SU-DHL-6 (cell line): Measurements from ENCODE around the gene AMDHD2.

Experiments
- H2AFZ ChIP-seq: fragments of 200-600 bp; sonication (generic); 2 replicates; pipeline ENCODE4 v1.6.1; 2014; ENCODE audit warnings: low read depth, mild to moderate bottlenecking, moderate library complexity, mixed read lengths, antibody characterized with exemption, low read length; ENCODE audit not compliant: severe bottlenecking
- H3F3A ChIP-seq: fragments of 200-600 bp; shearing (Covaris generic); 2 replicates; pipeline ENCODE4 v1.6.0; 2016; ENCODE audit warnings: antibody characterized with exemption, mild to moderate bottlenecking; ENCODE audit not compliant: insufficient read depth
- H3K27ac ChIP-seq: fragments of 200-600 bp; sonication (generic); 2 replicates; pipeline ENCODE4 v1.5.1; 2016; ENCODE audit warnings: low read depth, mild to moderate bottlenecking, low read length, moderate library complexity, mixed read lengths
- H3K27me3 ChIP-seq: fragments of 200-600 bp; sonication (generic), shearing (Covaris generic); 2 replicates; pipeline ENCODE4 v1.6.0; 2014; ENCODE audit warnings: mild to moderate bottlenecking, low read length
- H3K36me3 ChIP-seq: fragments of 200-600 bp; sonication (generic); 2 replicates; pipeline ENCODE4 v1.6.1; 2014; ENCODE audit warnings: mild to moderate bottlenecking, low read length, mixed read lengths
- H3K4me2 ChIP-seq: fragments of 300-600, 200-600 bp; shearing (Covaris generic), sonication (generic); 2 replicates; pipeline ENCODE4 v1.6.0; 2014; ENCODE audit warnings: low read length, low read depth, mild to moderate bottlenecking; ENCODE audit not compliant: poor library complexity, severe bottlenecking
- H3K4me3 ChIP-seq: fragments of 200-600 bp; sonication (generic); 2 replicates; pipeline ENCODE4 v1.5.1; 2014; ENCODE audit warnings: antibody characterized with exemption, low read length, mild to moderate bottlenecking, mixed read lengths; ENCODE audit not compliant: insufficient read depth, poor library complexity, severe bottlenecking
- H3K79me2 ChIP-seq: fragments of 200-600 bp; sonication (generic); 2 replicates; pipeline ENCODE4 v1.6.1; 2014; ENCODE audit warnings: mild to moderate bottlenecking, low read length, moderate library complexity; ENCODE audit not compliant: insufficient read depth
- H3K9ac ChIP-seq: fragments of 200-600 bp; sonication (generic); 2 replicates; pipeline ENCODE4 v1.7.0; 2014; ENCODE audit warnings: mild to moderate bottlenecking, low read length
- H3K9me2 ChIP-seq: fragments of 200-600 bp; sonication (generic); replicated peaks from 2 replicates; pipeline ENCODE4 v1.6.1; 2014; ENCODE audit warnings: low read length; ENCODE audit not compliant: insufficient read depth
- H3K9me3 ChIP-seq: fragments of 200-600 bp; sonication (generic); 2 replicates; pipeline ENCODE4 v1.6.1; 2014; ENCODE audit warnings: low read length, mixed read lengths; ENCODE audit not compliant: insufficient read depth
- H4K20me1 ChIP-seq: fragments of 200-600 bp; sonication (generic); 2 replicates; pipeline ENCODE4 v1.6.1; 2014; ENCODE audit warnings: low read depth, mild to moderate bottlenecking, antibody characterized with exemption, low read length, moderate library complexity, mixed read lengths
- EZH2phosphoT487 ChIP-seq: fragments of 200-600 bp; sonication (generic), shearing (Covaris generic); conservative IDR thresholded peaks from 2 replicates; pipeline ENCODE4 v1.6.1; 2018; ENCODE audit warnings: mild to moderate bottlenecking, antibody characterized with exemption, low read length, moderate library complexity, mixed read lengths
- TF ChIP-seq, protein P1 (sequence below): fragments of 200-600 bp; sonication (generic); IDR thresholded peaks from one replicate; pipeline ENCODE4 v1.5.1; 2017; ENCODE audit warnings: antibody characterized with exemption, mild to moderate bottlenecking, low read length, moderate library complexity; ENCODE audit not compliant: insufficient read depth, poor library complexity, severe bottlenecking

Gene AMDHD2

DNA sequence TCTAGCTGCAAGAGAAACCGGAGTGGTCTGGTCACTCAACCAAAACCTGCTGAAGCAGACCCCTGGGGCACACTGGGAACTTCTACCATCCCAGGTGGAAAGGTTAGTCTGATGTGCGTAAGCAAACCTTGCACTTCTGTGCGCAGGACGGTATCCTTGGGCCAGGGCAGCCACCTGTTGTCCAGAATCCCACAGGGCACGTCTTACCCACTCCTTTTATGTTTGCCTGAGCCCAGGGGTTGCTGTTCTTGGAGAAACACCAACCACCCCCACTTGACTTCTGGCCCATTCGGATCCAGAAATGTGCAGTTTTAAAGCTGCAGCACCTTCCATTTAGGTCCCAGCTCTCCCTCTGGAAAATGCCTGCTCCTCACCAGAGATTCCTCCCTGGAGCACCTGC lies 26.6 kb upstream of the AMDHD2 start:
- H3K27me3 ChIP-seq: no peaks in the 10 kb centered on the region
- no peaks in the 10 kb centered on the region for H3F3A ChIP-seq
- H3K4me2 ChIP-seq: no peak overlapping the region
- TF ChIP-seq EZH2phosphoT487: no peak
- TF ChIP-seq, protein P1, sequence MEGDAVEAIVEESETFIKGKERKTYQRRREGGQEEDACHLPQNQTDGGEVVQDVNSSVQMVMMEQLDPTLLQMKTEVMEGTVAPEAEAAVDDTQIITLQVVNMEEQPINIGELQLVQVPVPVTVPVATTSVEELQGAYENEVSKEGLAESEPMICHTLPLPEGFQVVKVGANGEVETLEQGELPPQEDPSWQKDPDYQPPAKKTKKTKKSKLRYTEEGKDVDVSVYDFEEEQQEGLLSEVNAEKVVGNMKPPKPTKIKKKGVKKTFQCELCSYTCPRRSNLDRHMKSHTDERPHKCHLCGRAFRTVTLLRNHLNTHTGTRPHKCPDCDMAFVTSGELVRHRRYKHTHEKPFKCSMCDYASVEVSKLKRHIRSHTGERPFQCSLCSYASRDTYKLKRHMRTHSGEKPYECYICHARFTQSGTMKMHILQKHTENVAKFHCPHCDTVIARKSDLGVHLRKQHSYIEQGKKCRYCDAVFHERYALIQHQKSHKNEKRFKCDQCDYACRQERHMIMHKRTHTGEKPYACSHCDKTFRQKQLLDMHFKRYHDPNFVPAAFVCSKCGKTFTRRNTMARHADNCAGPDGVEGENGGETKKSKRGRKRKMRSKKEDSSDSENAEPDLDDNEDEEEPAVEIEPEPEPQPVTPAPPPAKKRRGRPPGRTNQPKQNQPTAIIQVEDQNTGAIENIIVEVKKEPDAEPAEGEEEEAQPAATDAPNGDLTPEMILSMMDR: no peak
- H2AFZ ChIP-seq: no peak overlapping the region
- H3K79me2 ChIP-seq: no peaks in the 10 kb centered on the region; the same call in 1 of the 2 replicates
- H3K36me3 ChIP-seq: no peaks in the 10 kb centered on the region
- H3K27ac ChIP-seq: no peak overlapping the region
- H3K9ac ChIP-seq: no peak overlapping the region
- no peak overlapping the region for H3K4me3 ChIP-seq
- H3K9me2 ChIP-seq: no peaks in the 10 kb centered on the region
- no peaks in the 10 kb centered on the region for H3K9me3 ChIP-seq
- no peaks in the 10 kb centered on the region for H4K20me1 ChIP-seq

DNA sequence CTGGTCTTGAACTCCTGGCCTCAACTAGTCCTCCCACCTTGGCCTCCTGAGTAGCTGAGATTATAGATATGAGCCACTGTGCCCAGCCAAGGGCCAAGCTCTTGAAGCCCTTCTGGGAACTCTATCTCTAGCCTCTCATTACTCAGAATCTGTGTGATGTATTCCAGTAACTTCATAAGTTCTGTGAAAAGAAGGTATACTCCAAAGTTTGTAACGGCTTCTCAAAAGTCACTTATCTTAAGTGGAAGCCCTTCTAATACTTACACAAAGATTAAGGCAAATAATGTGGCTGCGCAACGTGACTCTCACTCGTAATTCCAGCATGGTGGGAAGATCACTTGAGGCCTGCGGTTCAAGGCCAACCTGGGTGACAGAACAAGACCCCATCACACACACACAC lies 25.6 kb upstream of the AMDHD2 start:
- TF ChIP-seq EZH2phosphoT487: no peak
- TF ChIP-seq, protein P1: no peak
- Histone ChIP-seq H2AFZ (no peak overlapping the region), H3K27ac (no peak overlapping the region), H3K79me2 (no peaks in the 10 kb centered on the region; the same call in 1 of the 2 replicates), H3K9me2 (no peaks in the 10 kb centered on the region), H3F3A (no peaks in the 10 kb centered on the region), H4K20me1 (no peaks in the 10 kb centered on the region), H3K27me3 (no peaks in the 10 kb centered on the region), H3K36me3 (no peaks in the 10 kb centered on the region), H3K4me2 (no peak overlapping the region), H3K4me3 (no peak overlapping the region), H3K9me3 (no peaks in the 10 kb centered on the region), H3K9ac (no peak overlapping the region)

DNA sequence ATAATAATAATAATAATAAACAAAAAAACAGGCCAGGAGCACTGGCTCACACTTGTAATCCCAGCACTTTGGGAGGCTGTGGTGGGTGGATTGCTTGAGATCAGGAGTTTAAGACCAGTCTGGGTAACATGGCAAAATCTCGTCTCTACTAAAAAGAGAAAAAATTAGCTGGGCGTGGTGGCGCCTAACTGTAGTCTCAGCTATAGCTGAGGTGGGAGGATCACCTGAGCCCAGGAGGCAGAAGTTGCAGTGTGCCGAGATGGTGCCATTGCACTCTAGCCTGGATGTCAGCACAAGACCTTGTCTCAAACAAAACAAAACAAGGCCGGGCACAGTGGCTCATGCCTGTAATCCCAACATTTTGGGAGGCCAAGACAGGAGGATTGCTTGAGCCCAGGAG lies 25.1 kb upstream of the AMDHD2 start:
- Histone ChIP-seq H4K20me1 (no peaks in the 10 kb centered on the region), H3K9me2 (no peaks in the 10 kb centered on the region), H3K27ac (no peak overlapping the region), H3K4me3 (no peak overlapping the region), H2AFZ (no peak overlapping the region), H3K9ac (no peak overlapping the region), H3K4me2 (no peak overlapping the region), H3K36me3 (no peaks in the 10 kb centered on the region), H3K27me3 (no peaks in the 10 kb centered on the region), H3K79me2 (no peaks in the 10 kb centered on the region; the same call in 1 of the 2 replicates), H3F3A (no peaks in the 10 kb centered on the region), H3K9me3 (no peaks in the 10 kb centered on the region)
- TF ChIP-seq, protein P1: no peak
- TF ChIP-seq EZH2phosphoT487: no peak
